GM12878 (cell line): Measurements from ENCODE around the gene TNFRSF11A. TPM values are rescaled to one million over a fixed set of nuclear protein-coding genes. Genes with fewer than 3 reads are reported as not detected.

ENCODE experiments used
- ATAC-seq: fragments of 200-7000 bp; cut with Tn5 transposase; 3 replicates; pipeline ENCODE4 v1.9.1; 2020; ENCODE audit warnings: mild to moderate bottlenecking, moderate library complexity
- BruUV-seq: library from RNA; stranded (reverse); fragments of 400-500 nt; replicated peaks from 2 replicates; lab custom pipeline; 2021; lab: Mats Ljungman, UMichigan
- CTCF ChIA-PET: fragments of 300-600 bp; sonication (Branson Sonifier 250); formaldehyde crosslinking; extraction: SDS; loops from one replicate; lab custom pipeline; 2021; ENCODE audit warnings: inconsistent platforms; lab: Yijun Ruan, JAX
- POLR2A ChIA-PET: fragments of 350-600 bp; formaldehyde crosslinking; extraction: SDS; loops from one replicate; lab custom pipeline; 2021; ENCODE audit warnings: inconsistent platforms; lab: Charles Lee
- RAD21 ChIA-PET: fragments of 300-600 bp; sonication (Branson Sonifier 250); formaldehyde crosslinking; loops from one replicate; lab custom pipeline; 2023; ENCODE audit warnings: antibody characterized with exemption; ENCODE audit not compliant: unreplicated experiment; lab: Charles Lee
- SMC1A ChIA-PET: fragments of 300-600 bp; sonication (Branson Sonifier 250); formaldehyde crosslinking; loops from one replicate; lab custom pipeline; 2023; ENCODE audit not compliant: unreplicated experiment, uncharacterized antibody; lab: Charles Lee
- DNase-seq: peaks from one replicate; pipeline ENCODE4 v3.0.0-alpha.2; 2011; ENCODE audit warnings: low read depth, low spot score
- FAIRE-seq: peaks from 3 replicates; lab custom pipeline; 2011; peaks lifted over from hg19 to GRCh38; lab: Jason Lieb, UNC
- H2AFZ ChIP-seq: 2 replicates; pipeline ENCODE4 v1.6.0; 2011; ENCODE audit warnings: low read depth, low read length, control low read depth; ENCODE audit not compliant: control insufficient read depth
- H3K27ac ChIP-seq: 2 replicates; pipeline ENCODE4 v1.5.1; 2011; ENCODE audit warnings: control low read depth; ENCODE audit not compliant: control insufficient read depth, insufficient read depth
- H3K27me3 ChIP-seq, 2 experiments: replicated peaks in 1 of 2; 2 replicates each; pipeline versions ENCODE4 v1.6.0 to v1.6.1; 2011; ENCODE audit warnings: low read length in 1 of 2; ENCODE audit not compliant: control insufficient read depth in 2 of 2, insufficient read depth in 2 of 2
- H3K36me3 ChIP-seq, 2 experiments: 2 replicates each; pipeline ENCODE4 v1.5.1; 2011; ENCODE audit warnings: low read length in 1 of 2; ENCODE audit not compliant: control insufficient read depth in 2 of 2, insufficient read depth in 2 of 2
- H3K4me1 ChIP-seq: 2 replicates; pipeline ENCODE4 v1.6.1; 2011; ENCODE audit warnings: mild to moderate bottlenecking, low read length, moderate library complexity, mixed read lengths; ENCODE audit not compliant: control insufficient read depth, insufficient read depth
- H3K4me2 ChIP-seq: 2 replicates; pipeline ENCODE4 v1.6.0; 2011; ENCODE audit warnings: control low read depth; ENCODE audit not compliant: control insufficient read depth, insufficient read depth
- H3K4me3 ChIP-seq: fragments of 200-600 bp; sonication (generic); 2 replicates; pipeline ENCODE4 v1.5.1; 2016
- H3K79me2 ChIP-seq: 2 replicates; pipeline ENCODE4 v1.6.0; 2011; ENCODE audit warnings: low read length; ENCODE audit not compliant: control insufficient read depth, insufficient read depth
- H3K9ac ChIP-seq: 2 replicates; pipeline ENCODE4 v1.8.0; 2011; ENCODE audit warnings: low read length, control low read depth, mixed read lengths; ENCODE audit not compliant: control insufficient read depth, insufficient read depth
- H3K9me3 ChIP-seq: replicated peaks from 3 replicates; pipeline ENCODE4 v1.5.1; 2011; ENCODE audit warnings: mild to moderate bottlenecking, low read length; ENCODE audit not compliant: control insufficient read depth, insufficient read depth
- H4K20me1 ChIP-seq: 2 replicates; pipeline ENCODE4 v1.6.0; 2011; ENCODE audit not compliant: control insufficient read depth, insufficient read depth
- BMI1 ChIP-seq: fragments of 450-650 bp; IDR thresholded peaks from 2 replicates; pipeline ENCODE4 v1.6.1; 2016; ENCODE audit warnings: mild to moderate bottlenecking, moderate library complexity, borderline replicate concordance
- CEBPZ ChIP-seq: fragments of 150-350 bp; IDR thresholded peaks from 2 replicates; pipeline ENCODE4 v1.6.1; 2016; ENCODE audit warnings: low read depth, low read length
- CHD4 ChIP-seq: fragments of 200-600 bp; sonication (generic); IDR thresholded peaks from 2 replicates; pipeline ENCODE4 v1.6.1; 2016; ENCODE audit warnings: mild to moderate bottlenecking
- EP300 ChIP-seq, 2 experiments: fragments of 150-350 bp in 1 of 2; IDR thresholded peaks; 2 replicates each; pipeline ENCODE4 v1.6.1; 2011 to 2012; ENCODE audit warnings: low read depth in 2 of 2, low read length in 2 of 2, borderline replicate concordance in 1 of 2, improper control_type of control experiment in 1 of 2, inconsistent platforms in 1 of 2; ENCODE audit not compliant: control insufficient read depth in 1 of 2
- ETV6 ChIP-seq, 2 experiments: fragments of 450-650 bp in 1 of 2; IDR thresholded peaks in 1 of 2; conservative IDR thresholded peaks in 1 of 2; 2 replicates each; pipeline ENCODE4 v1.6.1; 2014; ENCODE audit warnings: antibody characterized with exemption in 1 of 2, borderline replicate concordance in 1 of 2, low read depth in 1 of 2, mild to moderate bottlenecking in 1 of 2, moderate library complexity in 1 of 2
- EZH2 ChIP-seq: IDR thresholded peaks from 2 replicates; pipeline ENCODE4 v1.6.1; 2012; ENCODE audit warnings: low read depth, mild to moderate bottlenecking, control low read depth, inconsistent platforms, low read length, borderline replicate concordance; ENCODE audit not compliant: control insufficient read depth
- KDM1A ChIP-seq: fragments of 200-600 bp; sonication (generic); IDR thresholded peaks from 2 replicates; pipeline ENCODE4 v1.6.1; 2016; ENCODE audit warnings: borderline replicate concordance
- NFYA ChIP-seq: IDR thresholded peaks from 2 replicates; pipeline ENCODE4 v1.6.1; 2011; ENCODE audit warnings: low read depth, mild to moderate bottlenecking, low read length, improper control_type of control experiment, borderline replicate concordance
- RAD51 ChIP-seq: fragments of 450-650 bp; IDR thresholded peaks from 2 replicates; pipeline ENCODE4 v1.6.1; 2016; ENCODE audit warnings: moderate library complexity, mild to moderate bottlenecking, inconsistent platforms
- RCOR1 ChIP-seq: conservative IDR thresholded peaks from 2 replicates; pipeline ENCODE4 v1.6.1; 2012; ENCODE audit warnings: low read depth, low read length, improper control_type of control experiment
- SREBF1 ChIP-seq: IDR thresholded peaks from 2 replicates; pipeline ENCODE4 v1.6.1; 2012; ENCODE audit warnings: mild to moderate bottlenecking, low read length
- STAT3 ChIP-seq: IDR thresholded peaks from 2 replicates; pipeline ENCODE4 v1.6.1; 2011; ENCODE audit warnings: low read depth, low read length, improper control_type of control experiment
- TARDBP ChIP-seq: IDR thresholded peaks from 2 replicates; pipeline ENCODE4 v1.6.1; 2016; ENCODE audit warnings: borderline replicate concordance
- TCF12 ChIP-seq: IDR thresholded peaks from 2 replicates; pipeline ENCODE4 v1.6.1; 2011; ENCODE audit warnings: low read depth, mild to moderate bottlenecking, low read length
- ZNF24 ChIP-seq: fragments of 450-650 bp; IDR thresholded peaks from 2 replicates; pipeline ENCODE4 v1.6.1; 2017; ENCODE audit warnings: antibody characterized with exemption, mild to moderate bottlenecking
- ZNF384 ChIP-seq: IDR thresholded peaks from 2 replicates; pipeline ENCODE4 v1.6.1; 2012; ENCODE audit warnings: low read depth, mild to moderate bottlenecking, low read length, improper control_type of control experiment, borderline replicate concordance
- ZSCAN29 ChIP-seq: fragments of 450-650 bp; IDR thresholded peaks from 2 replicates; pipeline ENCODE4 v1.6.1; 2017; ENCODE audit warnings: mild to moderate bottlenecking, moderate library complexity
- WGBS: methylation state at CpG from one replicate; pipeline ENCODE4 v1.1.6; 2016; ENCODE audit warnings: low lambda C conversion rate; ENCODE audit not compliant: insufficient replicate concordance, insufficient coverage; ENCODE audit errors: missing lambda C conversion rate; 5-methylcytosine and 5-hydroxymethylcytosine counted together
- in situ Hi-C: fragments of 300-500 bp; cut with MboI; formaldehyde crosslinking; loops from 9 replicates; pipeline ENCODE4 v1.14.3; 2018; ENCODE audit warnings: mixed read lengths
- intact Hi-C: fragments of 100-400 bp; cut with micrococcal nuclease; formaldehyde crosslinking; loops from one replicate; pipeline ENCODE4 v1.14.2; 2022; ENCODE audit not compliant: unreplicated experiment
- polyA plus RNA-seq, 11 experiments: library from polyadenylated mRNA; depleted of rRNA in 4 of 11; unstranded in 6 of 11; stranded (reverse) in 5 of 11; fragments of >200 nt; fragmentation: Nextera tagmentation in 4 of 11; fragmentation: Illumina TruSeq in 1 of 11; extraction: Ambion mirVana in 4 of 11; extraction: Trizol in 1 of 11; gene quantifications; 1 replicate in 1 of 11; 2 replicates in 10 of 11; pipeline versions ENCODE4 v1.2.1 to v1.2.3, GENCODE V29; 2011 to 2016; ENCODE audit warnings: inconsistent platforms in 2 of 11, missing spikeins in 2 of 11, low read depth in 1 of 11
- total RNA-seq, 4 experiments: library from RNA; depleted of rRNA in 3 of 4; stranded (reverse); fragments of >200 nt in 3 of 4; fragmentation: Illumina TruSeq in 1 of 4; extraction: Trizol in 1 of 4; gene quantifications; 2 replicates each; pipeline versions ENCODE4 v1.2.1 to v1.2.3, GENCODE V29; 2013 to 2021
- TF ChIP-seq, protein P1 (sequence below): fragments of 450-650 bp; IDR thresholded peaks from 2 replicates; pipeline ENCODE4 v1.6.1; 2018; ENCODE audit warnings: borderline replicate concordance, mild to moderate bottlenecking; ENCODE audit not compliant: partially characterized antibody

TNFRSF11A gene
- total and polyA plus RNA-seq, 10 of the 15 experiments (the other 5 are each of a cell fraction or from before 2014, with no cell fraction given), result 0.07 to 4.0 (median 0.23) TPM

GRCh38 chr18:62412231-62412979 lies 87.3 kb downstream of the TNFRSF11A start:
- Histone ChIP-seq H3K4me2 (no peak overlapping the region), H3K36me3 (no peaks in the 10 kb centered on the region), H3K27ac (no peak overlapping the region), H3K4me1 (no peaks in the 10 kb centered on the region), H3K79me2 (no peaks in the 10 kb centered on the region), H3K4me3 (no peak overlapping the region), H3K9me3 (peaks cover 2% of the 10 kb centered on the region; the same call in 2 of the 3 replicates), H3K27me3 (no peaks in the 10 kb centered on the region), H4K20me1 (no peaks in the 10 kb centered on the region), H3K9ac (no peak overlapping the region), H2AFZ (no peak overlapping the region)
- ATAC-seq (no peak), FAIRE-seq (no peak), DNase-seq (no peak)
- SMC1A ChIA-PET, result interaction anchor here (1.2 to 2.3 kb wide), 2 partner anchors 9 to 13 kb away, joined by 3 to 10 read pairs; no protein-coding TSS in a partner anchor
- WGBS, result 45% methylated on average over 5 of the region's 5 CpGs
- RAD21 ChIA-PET, result no interaction called here
- CTCF ChIA-PET, result interaction anchor here (0.8 to 1.1 kb wide), 2 partner anchors 10 to 13 kb away, joined by 3 read pairs; no protein-coding TSS in a partner anchor
- intact Hi-C loops, result no loop called here
- in situ Hi-C loops, result no loop called here
- BruUV-seq, result no TSS peak
- POLR2A ChIA-PET, result no interaction called here
- TF ChIP-seq RCOR1 (no peak), SREBF1 (no peak), ETV6 (conservative IDR thresholded peaks at IDR 0.05 in 1 of 2, IDR thresholded peaks at IDR 0.05 in 1 of 2; ENCODE audit: borderline replicate concordance in 1 of 2, low read depth in 1 of 2) (no peak), BMI1 (no peak), NFYA (no peak), TARDBP (no peak), ZNF384 (no peak), STAT3 (no peak), TCF12 (no peak), CEBPZ (no peak), ZSCAN29 (no peak), EZH2 (no peak), RAD51 (no peak), KDM1A (no peak), ZNF24 (no peak), EP300 (IDR thresholded peaks at IDR 0.05; ENCODE audit: borderline replicate concordance in 1 of 2, control insufficient read depth in 1 of 2, low read depth in 2 of 2, low read length in 2 of 2) (no peak), CHD4 (no peak)
- TF ChIP-seq, protein P1, sequence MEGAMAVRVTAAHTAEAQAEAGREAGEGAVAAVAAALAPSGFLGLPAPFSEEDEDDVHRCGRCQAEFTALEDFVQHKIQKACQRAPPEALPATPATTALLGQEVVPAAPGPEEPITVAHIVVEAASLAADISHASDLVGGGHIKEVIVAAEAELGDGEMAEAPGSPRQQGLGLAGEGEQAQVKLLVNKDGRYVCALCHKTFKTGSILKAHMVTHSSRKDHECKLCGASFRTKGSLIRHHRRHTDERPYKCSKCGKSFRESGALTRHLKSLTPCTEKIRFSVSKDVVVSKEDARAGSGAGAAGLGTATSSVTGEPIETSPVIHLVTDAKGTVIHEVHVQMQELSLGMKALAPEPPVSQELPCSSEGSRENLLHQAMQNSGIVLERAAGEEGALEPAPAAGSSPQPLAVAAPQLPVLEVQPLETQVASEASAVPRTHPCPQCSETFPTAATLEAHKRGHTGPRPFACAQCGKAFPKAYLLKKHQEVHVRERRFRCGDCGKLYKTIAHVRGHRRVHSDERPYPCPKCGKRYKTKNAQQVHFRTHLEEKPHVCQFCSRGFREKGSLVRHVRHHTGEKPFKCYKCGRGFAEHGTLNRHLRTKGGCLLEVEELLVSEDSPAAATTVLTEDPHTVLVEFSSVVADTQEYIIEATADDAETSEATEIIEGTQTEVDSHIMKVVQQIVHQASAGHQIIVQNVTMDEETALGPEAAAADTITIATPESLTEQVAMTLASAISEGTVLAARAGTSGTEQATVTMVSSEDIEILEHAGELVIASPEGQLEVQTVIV, result no peak
